Right atrium auricular region (tissue), 2 donors: ENCODE data around the gene COBL. TPM values are rescaled to one million over a fixed set of nuclear protein-coding genes. Genes with fewer than 3 reads are reported as not detected.

ENCODE experiments used
- DNase-seq: peaks from one replicate; pipeline ENCODE4 v3.0.0-alpha.2; 2019; ENCODE audit warnings: low spot score
- H3K27ac ChIP-seq, 2 donors: fragments of 200-600 bp; sonication (generic); 1 replicate in 1 of 2; 2 replicates in 1 of 2; pipeline ENCODE4 v1.5.1; 2016 to 2019
- H3K27me3 ChIP-seq, 2 donors: fragments of 200-600 bp; sonication (generic); one replicate each; pipeline versions ENCODE4 v1.5.1 to v1.6.0; 2017 to 2019
- H3K36me3 ChIP-seq: fragments of 200-600 bp; sonication (generic); one replicate; pipeline ENCODE4 v1.5.1; 2016
- H3K4me1 ChIP-seq, 2 donors: fragments of 200-600 bp; sonication (generic); one replicate each; pipeline versions ENCODE4 v1.5.1 to v1.6.0; 2017 to 2019
- H3K4me3 ChIP-seq, 2 donors: fragments of 200-600 bp; sonication (generic); 1 replicate in 1 of 2; 2 replicates in 1 of 2; pipeline ENCODE4 v1.5.1; 2017 to 2019; ENCODE audit warnings: mild to moderate bottlenecking in 1 of 2, moderate library complexity in 1 of 2
- H3K9me3 ChIP-seq, 2 donors: fragments of 200-600 bp; sonication (generic); one replicate each; pipeline ENCODE4 v1.5.1; 2019
- CTCF ChIP-seq, 2 donors: fragments of 200-600 bp; sonication (generic); IDR thresholded peaks; one replicate each; pipeline ENCODE4 v1.5.1; 2019; ENCODE audit warnings: antibody characterized with exemption in 2 of 2
- total RNA-seq, 2 donors: library from RNA; depleted of rRNA; stranded (reverse); fragments of >200 nt; gene quantifications; one replicate each; pipeline ENCODE4 v1.1.0, GENCODE V29; 2016

The COBL gene
- total RNA-seq, 2 donors from 2014 or later = 26.3 to 31.4 TPM

DNA sequence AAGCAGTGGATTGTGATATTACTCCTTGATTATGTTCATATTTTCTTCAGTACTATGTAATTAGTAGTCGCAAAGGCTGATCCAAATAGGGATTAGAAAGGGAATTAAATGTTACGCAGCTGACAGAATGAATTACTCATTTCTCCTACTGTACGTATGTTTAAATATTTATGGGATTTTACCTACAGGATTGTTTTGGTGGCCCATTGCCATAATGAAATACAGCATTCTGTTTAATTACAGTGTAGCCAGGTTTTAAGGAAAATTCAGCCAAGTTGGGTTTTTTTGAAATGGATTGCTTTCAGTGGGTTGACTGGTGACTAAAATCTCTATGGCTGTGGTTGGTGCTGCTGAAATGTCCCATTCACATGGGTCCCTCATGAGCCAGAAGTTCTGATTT lies 336.2 kb downstream of the COBL start:
- no peak overlapping the region for H3K27ac ChIP-seq
- H3K27me3 ChIP-seq = no peaks in the 10 kb centered on the region
- DNase-seq = no peak
- H3K4me1 ChIP-seq = no peaks in the 10 kb centered on the region
- TF ChIP-seq CTCF (IDR thresholded peaks at IDR 0.05) = no peak
- H3K4me3 ChIP-seq = no peak overlapping the region
- peaks cover 0 to 21% of the 10 kb centered on the region in 2 donors for H3K9me3 ChIP-seq
- H3K36me3 ChIP-seq = no peaks in the 10 kb centered on the region

DNA sequence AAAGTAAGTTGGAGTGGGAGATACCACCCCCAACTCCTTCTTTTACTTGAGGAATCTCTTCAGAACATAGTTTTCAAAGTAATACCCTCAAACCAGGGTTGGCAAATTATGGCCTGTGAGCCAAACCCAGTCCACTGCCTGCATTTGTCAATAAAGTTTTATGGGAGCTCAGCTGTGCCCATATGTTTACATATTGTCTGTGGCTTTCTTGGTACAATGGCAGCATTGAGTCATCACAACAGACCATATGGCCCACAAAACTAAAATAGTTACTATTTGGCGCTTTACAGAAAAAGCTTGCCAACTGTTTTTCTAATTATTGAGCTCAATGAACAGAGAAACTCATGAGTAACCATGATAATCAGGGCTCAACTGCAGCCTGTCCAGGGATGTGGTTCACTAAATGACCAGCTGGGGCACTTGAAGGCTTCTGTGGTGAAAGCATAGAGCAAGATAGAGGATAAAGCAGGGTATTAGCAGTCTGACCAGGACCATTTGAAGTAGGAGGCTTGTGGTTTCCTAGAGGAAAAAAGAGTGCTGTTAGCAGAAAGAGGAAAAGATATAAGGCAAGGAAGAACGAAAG lies 337.9 kb downstream of the COBL start:
- no peak overlapping the region for H3K4me3 ChIP-seq
- H3K9me3 ChIP-seq = peaks cover 0 to 21% of the 10 kb centered on the region in 2 donors
- H3K27me3 ChIP-seq = no peaks in the 10 kb centered on the region
- no peak overlapping the region for H3K27ac ChIP-seq
- H3K36me3 ChIP-seq = no peaks in the 10 kb centered on the region
- no peak for TF ChIP-seq CTCF (IDR thresholded peaks at IDR 0.05)
- no peak for DNase-seq
- no peaks in the 10 kb centered on the region for H3K4me1 ChIP-seq

- Histone ChIP-seq H3K4me1 (no peaks in the 10 kb centered on the region), H3K9me3 (peaks cover 0 to 21% of the 10 kb centered on the region in 2 donors), H3K4me3 (no peak overlapping the region), H3K27me3 (no peaks in the 10 kb centered on the region), H3K36me3 (no peaks in the 10 kb centered on the region), H3K27ac (no peak overlapping the region)
- TF ChIP-seq CTCF (IDR thresholded peaks at IDR 0.05) = no peak
- no peak for DNase-seq
Measured at GRCh38 chr7:50977421-50977820, 339.2 kb downstream of the COBL start.

DNA sequence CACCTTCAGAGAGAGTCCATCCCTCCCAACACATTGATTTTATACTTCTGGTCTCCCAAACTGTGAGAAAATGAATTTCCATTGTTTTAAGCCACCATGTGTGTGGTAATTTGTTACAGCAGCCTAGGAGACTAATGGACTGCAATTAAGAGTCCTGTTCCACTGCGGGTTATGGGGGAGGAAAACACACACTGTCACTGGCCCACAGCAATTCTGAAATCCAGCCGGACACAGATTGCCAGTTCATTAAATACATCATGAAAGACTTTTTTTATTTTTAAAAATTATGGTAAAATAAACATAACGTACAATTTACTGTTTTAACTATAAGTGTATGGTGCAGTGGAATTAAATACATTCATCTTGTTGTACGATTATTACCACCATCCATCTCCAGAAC lies 340.5 kb downstream of the COBL start:
- no peaks in the 10 kb centered on the region for H3K4me1 ChIP-seq
- TF ChIP-seq CTCF (IDR thresholded peaks at IDR 0.05) = no peak
- DNase-seq = no peak
- no peak overlapping the region for H3K4me3 ChIP-seq
- H3K27ac ChIP-seq = no peak overlapping the region
- no peaks in the 10 kb centered on the region for H3K27me3 ChIP-seq
- H3K9me3 ChIP-seq = peaks cover 0 to 21% of the 10 kb centered on the region in 2 donors
- H3K36me3 ChIP-seq = no peaks in the 10 kb centered on the region

DNA sequence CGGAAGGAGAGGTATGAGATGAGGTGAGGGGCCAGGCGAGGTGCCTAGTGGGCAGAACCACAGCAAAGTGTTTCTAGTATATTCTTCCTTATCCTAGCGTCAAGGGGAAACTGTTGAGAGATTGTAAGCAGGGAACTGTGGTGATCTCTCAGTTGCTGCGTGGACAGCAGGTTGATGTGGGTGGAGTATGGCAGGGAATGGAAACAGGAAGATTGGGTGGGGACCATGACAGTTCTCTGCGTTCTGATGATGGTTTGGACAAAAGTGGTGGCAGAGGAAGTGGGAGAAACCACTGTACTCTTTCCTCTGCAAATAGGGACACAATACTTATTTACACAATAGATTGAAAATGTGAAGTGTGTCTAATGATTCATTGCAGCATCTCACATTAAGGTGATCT lies 342.4 kb downstream of the COBL start:
- no peak overlapping the region for H3K27ac ChIP-seq
- no peaks in the 10 kb centered on the region for H3K4me1 ChIP-seq
- H3K27me3 ChIP-seq = no peaks in the 10 kb centered on the region
- no peaks in the 10 kb centered on the region for H3K36me3 ChIP-seq
- H3K9me3 ChIP-seq = peaks cover 0 to 20% of the 10 kb centered on the region in 2 donors
- no peak overlapping the region for H3K4me3 ChIP-seq
- DNase-seq = no peak
- no peak for TF ChIP-seq CTCF (IDR thresholded peaks at IDR 0.05)

GRCh38 chr7:50973814-50974213 lies 342.8 kb downstream of the COBL start:
- H3K4me1 ChIP-seq = no peaks in the 10 kb centered on the region
- H3K27me3 ChIP-seq = no peaks in the 10 kb centered on the region
- H3K4me3 ChIP-seq = no peak overlapping the region
- no peaks in the 10 kb centered on the region for H3K36me3 ChIP-seq
- H3K9me3 ChIP-seq = peaks cover 0 to 16% of the 10 kb centered on the region in 2 donors
- H3K27ac ChIP-seq = no peak overlapping the region
- no peak for TF ChIP-seq CTCF (IDR thresholded peaks at IDR 0.05)
- DNase-seq = no peak
